B cell (primary cell): Measurements from ENCODE around the gene IKBKG. TPM values are rescaled to one million over a fixed set of nuclear protein-coding genes. Genes with fewer than 3 reads are reported as not detected.
"Not testable (repeated sequence)": the region's sequence is repeated elsewhere in the genome, so short reads cannot be mapped to it uniquely, and the experiment has no call there.

Experiments
- ATAC-seq: fragments of 200-7000 bp; cut with Tn5 transposase; one replicate; pipeline ENCODE4 v1.10.0; 2021; ENCODE audit warnings: low read depth, mild to moderate bottlenecking, moderate number of reproducible peaks, moderate library complexity
- CTCF ChIA-PET: fragments of 350-600 bp; sonication (Branson Sonifier 250); formaldehyde crosslinking; loops from one replicate; lab custom pipeline; 2021; ENCODE audit warnings: antibody characterized with exemption, inconsistent platforms; lab: Charles Lee
- POLR2A ChIA-PET: fragments of 350-600 bp; sonication (Branson Sonifier 250); formaldehyde crosslinking; loops from one replicate; lab custom pipeline; 2021; ENCODE audit warnings: antibody characterized with exemption; lab: Charles Lee
- DNase-seq: peaks from one replicate; pipeline ENCODE4 v3.0.0; 2013
- H2AFZ ChIP-seq: 2 replicates; pipeline ENCODE4 v1.6.1; 2012; ENCODE audit warnings: mild to moderate bottlenecking, low read depth, low read length; ENCODE audit not compliant: insufficient read depth, poor library complexity, severe bottlenecking
- H3K27ac ChIP-seq, 2 donors: 1 replicate in 1 of 2; 2 replicates in 1 of 2; pipeline ENCODE4 v1.5.1; 2012 to 2013; ENCODE audit warnings: low read length in 2 of 2, mild to moderate bottlenecking in 2 of 2, moderate library complexity in 1 of 2
- H3K27me3 ChIP-seq, 4 experiments: fragments of 200-600 bp in 1 of 4; sonication (generic) in 1 of 4; replicated peaks in 1 of 4; 1 replicate in 2 of 4; 2 replicates in 2 of 4; pipeline versions ENCODE4 v1.6.1 to v1.7.0; 2013 to 2016; ENCODE audit warnings: low read length in 3 of 4, mild to moderate bottlenecking in 2 of 4, mixed read lengths in 1 of 4, moderate library complexity in 1 of 4; ENCODE audit not compliant: insufficient read depth in 4 of 4, control insufficient read depth in 3 of 4; ENCODE audit errors: control extremely low read depth in 1 of 4
- H3K36me3 ChIP-seq, 2 experiments: replicated peaks in 1 of 2; 1 replicate in 1 of 2; 2 replicates in 1 of 2; pipeline versions ENCODE4 v1.6.1 to v1.7.1; 2013; ENCODE audit warnings: low read length in 1 of 2; ENCODE audit not compliant: insufficient read depth in 2 of 2, control insufficient read depth in 1 of 2; ENCODE audit errors: control extremely low read depth in 1 of 2, extremely low read depth in 1 of 2
- H3K4me1 ChIP-seq, 2 donors: fragments of 200-600 bp in 1 of 2; sonication (generic) in 1 of 2; 1 replicate in 1 of 2; 2 replicates in 1 of 2; pipeline versions ENCODE4 v1.5.1 to v1.6.1; 2013 to 2017; ENCODE audit warnings: low read length in 2 of 2; ENCODE audit not compliant: control insufficient read depth in 2 of 2, insufficient read depth in 2 of 2
- H3K4me2 ChIP-seq: replicated peaks from 2 replicates; pipeline ENCODE3; 2012; ENCODE audit warnings: mild to moderate bottlenecking, low read depth, low read length; ENCODE audit not compliant: poor library complexity, severe bottlenecking
- H3K4me3 ChIP-seq, 5 experiments: fragments of 200-600 bp in 1 of 5; sonication (generic) in 1 of 5; 1 replicate in 3 of 5; 2 replicates in 2 of 5; pipeline versions ENCODE4 v1.5.1 to v1.7.0; 2011 to 2016; ENCODE audit warnings: low read length in 4 of 5, mild to moderate bottlenecking in 4 of 5, low read depth in 2 of 5, control low read depth in 1 of 5, moderate library complexity in 1 of 5; ENCODE audit not compliant: insufficient read depth in 1 of 5; ENCODE audit errors: control extremely low read depth in 1 of 5, extremely low read depth in 1 of 5
- H3K79me2 ChIP-seq: fragments of 200-600 bp; sonication (generic); one replicate; pipeline ENCODE4 v1.6.0; 2016; ENCODE audit warnings: low read length; ENCODE audit not compliant: control insufficient read depth, insufficient read depth
- H3K9ac ChIP-seq: fragments of 200-600 bp; sonication (generic); 2 replicates; pipeline ENCODE4 v1.6.1; 2017; ENCODE audit warnings: mild to moderate bottlenecking, low read length, moderate library complexity
- H3K9me3 ChIP-seq, 3 donors: one replicate each; pipeline versions ENCODE4 v1.6.1 to v1.7.1; 2013; ENCODE audit warnings: low read length in 2 of 3; ENCODE audit not compliant: control insufficient read depth in 2 of 3, insufficient read depth in 1 of 3; ENCODE audit errors: control extremely low read depth in 1 of 3
- H4K20me1 ChIP-seq: 2 replicates; pipeline ENCODE4 v1.6.0; 2012; ENCODE audit warnings: mild to moderate bottlenecking, low read length; ENCODE audit not compliant: insufficient read depth, control insufficient read depth, poor library complexity, severe bottlenecking
- H3K27ac Mint-ChIP-seq: one replicate; pipeline ENCODE4 v1.8.0; 2021; ENCODE audit warnings: mixed read lengths
- H3K27me3 Mint-ChIP-seq: one replicate; pipeline ENCODE4 v1.8.0; 2021; ENCODE audit warnings: mixed read lengths
- H3K4me1 Mint-ChIP-seq: one replicate; pipeline ENCODE4 v1.8.0; 2021; ENCODE audit warnings: mixed read lengths
- H3K4me3 Mint-ChIP-seq: one replicate; pipeline ENCODE4 v1.8.0; 2021; ENCODE audit warnings: mixed read lengths
- H3K9me3 Mint-ChIP-seq: one replicate; pipeline ENCODE4 v1.8.0; 2022; ENCODE audit warnings: mixed read lengths; ENCODE audit not compliant: insufficient read depth
- WGBS: methylation state at CpG from one replicate; pipeline ENCODE4 v1.1.5; 2013; ENCODE audit warnings: missing lambda C conversion rate; ENCODE audit not compliant: insufficient coverage; 5-methylcytosine and 5-hydroxymethylcytosine counted together
- intact Hi-C: fragments of 100-400 bp; cut with micrococcal nuclease; formaldehyde crosslinking; loops from one replicate; pipeline ENCODE4 v1.10.0; 2022
- polyA plus RNA-seq: library from polyadenylated mRNA; depleted of rRNA; stranded (reverse); fragments of >200 nt; gene quantifications from 2 replicates; pipeline ENCODE4 v1.2.3, GENCODE V29; 2012
- total RNA-seq, 2 donors: library from RNA; stranded (reverse); fragments of 120-200 nt in 1 of 2; gene quantifications; 1 replicate in 1 of 2; 2 replicates in 1 of 2; pipeline versions ENCODE4 v1.2.3 to v1.2.4, GENCODE V29; 2013 to 2022

Gene IKBKG
- total and polyA plus RNA-seq, 2 donors (not counting 1 experiment from before 2014, with no cell fraction given) = 46.7 to 65.1 TPM

- WGBS = no CpG with 5 or more reads among the region's 39 CpGs
- H3K27ac ChIP-seq, H3K27me3 Mint-ChIP-seq, H3K4me3 ChIP-seq, H3K27me3 ChIP-seq, H2AFZ ChIP-seq, H3K9me3 ChIP-seq, H3K79me2 ChIP-seq, H3K9me3 Mint-ChIP-seq, intact Hi-C loops, H3K4me1 ChIP-seq, H3K4me1 Mint-ChIP-seq, H3K4me3 Mint-ChIP-seq, DNase-seq, H3K27ac Mint-ChIP-seq, POLR2A ChIA-PET, H3K9ac ChIP-seq, H4K20me1 ChIP-seq, ATAC-seq, H3K36me3 ChIP-seq, CTCF ChIA-PET, H3K4me2 ChIP-seq: not testable (repeated sequence)
Measured at GRCh38 chrX:154584585-154585183, 37.3 kb downstream of the IKBKG start, which contains the start of gene CTAG1A. Gene CTAG1A (plus strand): TSS chrX:154585133. CDS start chrX:154585207, 74 bp downstream.

GRCh38 chrX:154590415-154590814 is 43.0 kb downstream of the IKBKG start:
- H3K27me3 Mint-ChIP-seq = peaks cover 12% of the 10 kb centered on the region
- H3K9ac ChIP-seq, H3K9me3 Mint-ChIP-seq, intact Hi-C loops, DNase-seq, H3K4me1 ChIP-seq, H3K27me3 ChIP-seq, H2AFZ ChIP-seq, POLR2A ChIA-PET, H3K79me2 ChIP-seq, H3K4me3 Mint-ChIP-seq, H3K9me3 ChIP-seq, H3K36me3 ChIP-seq, H3K4me2 ChIP-seq, H3K27ac Mint-ChIP-seq, H3K4me1 Mint-ChIP-seq, ATAC-seq, H3K4me3 ChIP-seq, H3K27ac ChIP-seq, CTCF ChIA-PET, H4K20me1 ChIP-seq: not testable (repeated sequence)
- WGBS = no CpG with 5 or more reads among the region's 13 CpGs
